Measurements from ENCODE around the gene PROCA1. TPM values are rescaled to one million over a fixed set of nuclear protein-coding genes. Genes with fewer than 3 reads are reported as not detected.
A peak's percentile ranks its signal among the peaks of the same experiment; 100 is the strongest.

The PROCA1 gene
- total and polyA plus RNA-seq, 9 of the 15 experiments (the other 6 are each of a cell fraction or from before 2014, with no cell fraction given): 0.78 to 16.2 (median 5.6) TPM

GRCh38 chr17:28744104-28744971, 32.6 kb upstream of the PROCA1 start (continued):
- TF ChIP-seq CTCF (IDR thresholded peaks at IDR 0.05 in 2 of 3, conservative IDR thresholded peaks at IDR 0.05 in 1 of 3; ENCODE audit: insufficient read depth in 2 of 3, low read depth in 1 of 3, low read length in 3 of 3) (0 out of 6 replicates have a peak, but pooled peaks of 1 of the 3 experiments have one; percentile 1), CAMTA2 (CRISPR knock-in tag; conservative IDR thresholded peaks at IDR 0.05) (no peak; the same call in 1 of the 2 replicates), RAD51 (IDR thresholded peaks at IDR 0.05; ENCODE audit: borderline replicate concordance, low read depth) (no peak), CTBP1 (IDR thresholded peaks at IDR 0.05; ENCODE audit: borderline replicate concordance) (no peak), NR2C2 (CRISPR knock-in tag; IDR thresholded peaks at IDR 0.05) (0 out of 2 replicates have a peak, but pooled peaks have one; percentile 53), NR2C2 (tag; IDR thresholded peaks at IDR 0.05) (peak; percentile 94), ZSCAN32 (CRISPR knock-in tag; IDR thresholded peaks at IDR 0.05) (no peak), HCFC1 (IDR thresholded peaks at IDR 0.05; ENCODE audit: low read depth, low read length) (no peak; the same call in 1 of the 2 replicates), ZFP1 (CRISPR knock-in tag; IDR thresholded peaks at IDR 0.05) (0 out of 2 replicates have a peak, but pooled peaks have one; percentile 6), HMG20B (CRISPR knock-in tag; IDR thresholded peaks at IDR 0.05) (no peak), ZNF175 (CRISPR knock-in tag; IDR thresholded peaks at IDR 0.05; ENCODE audit: low read depth) (peak; percentile 1; the same call in 1 of the 2 replicates), MYNN (IDR thresholded peaks at IDR 0.05) (no peak), MYNN (CRISPR knock-in tag; IDR thresholded peaks at IDR 0.05) (no peak), MTA1 (IDR thresholded peaks at IDR 0.05; ENCODE audit: borderline replicate concordance) (no peak), SRF (CRISPR knock-in tag; IDR thresholded peaks at IDR 0.05) (no peak), ZNF124 (CRISPR knock-in tag; IDR thresholded peaks at IDR 0.05) (no peak), ZNF707 (CRISPR knock-in tag; conservative IDR thresholded peaks at IDR 0.05) (no peak), NCOA4 (IDR thresholded peaks at IDR 0.05; ENCODE audit: partially characterized antibody) (no peak), CCNT2 (IDR thresholded peaks at IDR 0.05; ENCODE audit: borderline replicate concordance, extremely low read depth, insufficient read length, low read depth, low read length) (no peak), THRAP3 (IDR thresholded peaks at IDR 0.05; ENCODE audit: borderline replicate concordance) (no peak), MYBL2 (IDR thresholded peaks at IDR 0.05; ENCODE audit: low read depth) (no peak), MYBL2 (CRISPR knock-in tag; IDR thresholded peaks at IDR 0.05; ENCODE audit: borderline replicate concordance) (no peak), TEAD4 (IDR thresholded peaks at IDR 0.05; ENCODE audit: low read length) (peak; percentile 87), TEAD4 (CRISPR knock-in tag; IDR thresholded peaks at IDR 0.05; ENCODE audit: borderline replicate concordance) (peak; percentile 98), SMARCC2 (IDR thresholded peaks at IDR 0.05; ENCODE audit: low read depth) (peak; percentile 66)
- TF ChIP-seq, protein P1, sequence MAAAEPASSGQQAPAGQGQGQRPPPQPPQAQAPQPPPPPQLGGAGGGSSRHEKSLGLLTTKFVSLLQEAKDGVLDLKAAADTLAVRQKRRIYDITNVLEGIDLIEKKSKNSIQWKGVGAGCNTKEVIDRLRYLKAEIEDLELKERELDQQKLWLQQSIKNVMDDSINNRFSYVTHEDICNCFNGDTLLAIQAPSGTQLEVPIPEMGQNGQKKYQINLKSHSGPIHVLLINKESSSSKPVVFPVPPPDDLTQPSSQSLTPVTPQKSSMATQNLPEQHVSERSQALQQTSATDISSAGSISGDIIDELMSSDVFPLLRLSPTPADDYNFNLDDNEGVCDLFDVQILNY (CRISPR knock-in tag; IDR thresholded peaks at IDR 0.05): peak; percentile 95; the same call in 1 of the 2 replicates
